ENCODE measurements around the gene GAP43.

- no peak for TF ChIP-seq POLR2A (IDR thresholded peaks at IDR 0.05; ENCODE audit: low read depth, low read length)
- TF ChIP-seq POLR2AphosphoS5 (IDR thresholded peaks at IDR 0.05; ENCODE audit: low read depth, low read length) = no peak
- TF ChIP-seq TAF1 (IDR thresholded peaks at IDR 0.05; ENCODE audit: borderline replicate concordance, low read depth, low read length) = no peak
Measured at GRCh38 chr3:115632026-115632425, 8.7 kb downstream of the GAP43 start.

Data from GM12892 (cell line).